Stomach (tissue), 9 donors: ENCODE measurements around the gene SETDB2. TPM values are rescaled to one million over a fixed set of nuclear protein-coding genes. Genes with fewer than 3 reads are reported as not detected.

Experiments
- DNase-seq, 2 donors: peaks; one replicate each; pipeline versions ENCODE4 v3.0.0 to v3.0.0-alpha.2; 2013 to 2019
- H3K27ac ChIP-seq, 5 donors: fragments of 200-600 bp in 4 of 5; sonication (generic) in 4 of 5; one replicate each; pipeline ENCODE4 v1.5.1; 2013 to 2019; ENCODE audit warnings: mild to moderate bottlenecking in 1 of 5, moderate library complexity in 1 of 5
- H3K27me3 ChIP-seq, 3 donors: fragments of 200-600 bp; sonication (generic); one replicate each; pipeline ENCODE4 v1.5.1; 2017 to 2019; ENCODE audit warnings: mixed run types in 1 of 3
- H3K36me3 ChIP-seq, 4 donors: fragments of 200-600 bp; sonication (generic); 1 replicate in 3 of 4; 2 replicates in 1 of 4; pipeline ENCODE4 v1.5.1; 2016 to 2019
- H3K4me1 ChIP-seq, 4 donors: fragments of 200-600 bp; sonication (generic); one replicate each; pipeline ENCODE4 v1.5.1; 2016 to 2019
- H3K4me3 ChIP-seq, 4 donors: fragments of 200-600 bp; sonication (generic) in 3 of 4; one replicate each; pipeline ENCODE4 v1.5.1; 2016 to 2019; ENCODE audit warnings: mild to moderate bottlenecking in 1 of 4
- H3K9me3 ChIP-seq, 4 donors: fragments of 200-600 bp; sonication (generic); one replicate each; pipeline ENCODE4 v1.5.1; 2016 to 2019
- EP300 ChIP-seq: sonication (generic); formaldehyde crosslinking; IDR thresholded peaks from one replicate; pipeline ENCODE4 v1.6.1; 2017; ENCODE audit warnings: antibody characterized with exemption
- POLR2A ChIP-seq, 4 donors: fragments of 450-650 bp; IDR thresholded peaks; one replicate each; pipeline ENCODE4 v1.6.1; 2016; ENCODE audit warnings: antibody characterized with exemption in 4 of 4, control low read depth in 2 of 4, mild to moderate bottlenecking in 1 of 4, moderate library complexity in 1 of 4
- POLR2AphosphoS5 ChIP-seq, 3 donors: sonication (generic); formaldehyde crosslinking; IDR thresholded peaks; one replicate each; pipeline ENCODE4 v1.6.1; 2016; ENCODE audit warnings: antibody characterized with exemption in 3 of 3
- WGBS, 5 donors: extraction: QIAGEN DNeasy Blood & Tissue Kit in 3 of 5; methylation state at CpG; one replicate each; pipeline versions ENCODE4 v1.1.5 to v1.1.7; 2013 to 2018; 5-methylcytosine and 5-hydroxymethylcytosine counted together
- intact Hi-C: fragments of 100-400 bp; cut with DNase I; formaldehyde crosslinking; loops from one replicate; pipeline ENCODE4 v1.15.1; 2023; ENCODE audit warnings: low total_unique reads
- polyA plus RNA-seq, 3 donors: library from polyadenylated mRNA; stranded (reverse); fragments of 200-250 nt; gene quantifications; one replicate each; pipeline ENCODE4 v1.2.3, GENCODE V29; 2013
- total RNA-seq, 5 donors: library from RNA; depleted of rRNA; stranded (reverse); fragments of >200 nt; gene quantifications; one replicate each; pipeline versions ENCODE4 v1.1.0 to v1.2.3, GENCODE V29; 2014 to 2016
- TF ChIP-seq, protein P1 (sequence below), 7 experiments: fragments of 450-650 bp in 4 of 7; fragments of 200-600 bp in 3 of 7; sonication (generic) in 3 of 7; IDR thresholded peaks; one replicate each; pipeline ENCODE4 v1.5.1; 2016 to 2019; ENCODE audit warnings: antibody characterized with exemption in 7 of 7, control low read depth in 2 of 7, mild to moderate bottlenecking in 1 of 7
- donor health status: healthy with polysubstance abuse.
- donor health status: Bipolar disorder and iron deficiency.
- donor health status: healthy.

Gene SETDB2
- total and polyA plus RNA-seq, 8 donors: 3.4 to 28.6 (median 7.3) TPM

DNA sequence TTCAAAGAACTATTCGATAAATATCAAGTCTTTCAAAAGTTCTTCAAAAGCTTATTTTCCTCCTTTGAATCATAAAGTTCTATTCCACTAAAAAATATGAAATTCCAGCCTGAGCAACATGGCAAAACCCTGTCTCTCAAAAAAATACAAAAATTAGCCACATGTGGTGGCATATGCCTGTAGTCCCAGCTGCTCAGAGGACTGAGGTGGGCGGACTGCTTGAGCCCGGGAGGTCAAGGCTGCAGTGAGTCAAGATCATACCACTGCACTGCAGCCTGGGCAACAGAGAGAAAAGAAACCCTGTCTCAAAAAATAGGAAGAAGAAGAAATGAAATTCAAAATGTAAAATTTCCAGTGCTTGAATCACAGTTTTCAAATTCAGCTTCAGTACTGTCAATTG lies 24.8 kb upstream of the SETDB2 start:
- 83 to 93% (median 88%) methylated on average over 3 of the region's 3 CpGs for WGBS, 5 donors

GRCh38 chr13:49421391-49421790 lies 22.7 kb upstream of the SETDB2 start:
- Histone ChIP-seq H3K36me3 (peaks cover 0 to 6% (median 0%) of the 10 kb centered on the region in 4 donors), H3K27me3 (no peaks in the 10 kb centered on the region), H3K4me1 (peaks cover 0 to 12% (median 0%) of the 10 kb centered on the region in 4 donors), H3K27ac (no peak overlapping the region), H3K4me3 (no peak overlapping the region), H3K9me3 (no peaks in the 10 kb centered on the region)
- DNase-seq: peak in 1 of 2 donors; percentile 20
- 81 to 96% (median 90%) methylated on average over 3 of the region's 3 CpGs for WGBS, 5 donors
- TF ChIP-seq EP300: no peak
- TF ChIP-seq POLR2AphosphoS5 (IDR thresholded peaks at IDR 0.05): no peak
- TF ChIP-seq, protein P1, sequence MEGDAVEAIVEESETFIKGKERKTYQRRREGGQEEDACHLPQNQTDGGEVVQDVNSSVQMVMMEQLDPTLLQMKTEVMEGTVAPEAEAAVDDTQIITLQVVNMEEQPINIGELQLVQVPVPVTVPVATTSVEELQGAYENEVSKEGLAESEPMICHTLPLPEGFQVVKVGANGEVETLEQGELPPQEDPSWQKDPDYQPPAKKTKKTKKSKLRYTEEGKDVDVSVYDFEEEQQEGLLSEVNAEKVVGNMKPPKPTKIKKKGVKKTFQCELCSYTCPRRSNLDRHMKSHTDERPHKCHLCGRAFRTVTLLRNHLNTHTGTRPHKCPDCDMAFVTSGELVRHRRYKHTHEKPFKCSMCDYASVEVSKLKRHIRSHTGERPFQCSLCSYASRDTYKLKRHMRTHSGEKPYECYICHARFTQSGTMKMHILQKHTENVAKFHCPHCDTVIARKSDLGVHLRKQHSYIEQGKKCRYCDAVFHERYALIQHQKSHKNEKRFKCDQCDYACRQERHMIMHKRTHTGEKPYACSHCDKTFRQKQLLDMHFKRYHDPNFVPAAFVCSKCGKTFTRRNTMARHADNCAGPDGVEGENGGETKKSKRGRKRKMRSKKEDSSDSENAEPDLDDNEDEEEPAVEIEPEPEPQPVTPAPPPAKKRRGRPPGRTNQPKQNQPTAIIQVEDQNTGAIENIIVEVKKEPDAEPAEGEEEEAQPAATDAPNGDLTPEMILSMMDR (IDR thresholded peaks at IDR 0.05): no peak
- no peak for TF ChIP-seq POLR2A (IDR thresholded peaks at IDR 0.05)
- intact Hi-C loops: no loop called here

More for the DNA sequence above, 24.8 kb upstream of the SETDB2 start:
- H3K27me3 ChIP-seq: no peaks in the 10 kb centered on the region
- peaks cover 0 to 6% (median 0%) of the 10 kb centered on the region in 4 donors for H3K36me3 ChIP-seq
- H3K27ac ChIP-seq: no peak overlapping the region
- no peak for TF ChIP-seq POLR2AphosphoS5 (IDR thresholded peaks at IDR 0.05)
- no peak for TF ChIP-seq POLR2A (IDR thresholded peaks at IDR 0.05)
- TF ChIP-seq, protein P1 (IDR thresholded peaks at IDR 0.05): no peak
- no peak for TF ChIP-seq EP300
- DNase-seq: no peak
- H3K9me3 ChIP-seq: no peaks in the 10 kb centered on the region
- intact Hi-C loops: no loop called here
- peaks cover 0 to 12% (median 0%) of the 10 kb centered on the region in 4 donors for H3K4me1 ChIP-seq
- H3K4me3 ChIP-seq: no peak overlapping the region

DNA sequence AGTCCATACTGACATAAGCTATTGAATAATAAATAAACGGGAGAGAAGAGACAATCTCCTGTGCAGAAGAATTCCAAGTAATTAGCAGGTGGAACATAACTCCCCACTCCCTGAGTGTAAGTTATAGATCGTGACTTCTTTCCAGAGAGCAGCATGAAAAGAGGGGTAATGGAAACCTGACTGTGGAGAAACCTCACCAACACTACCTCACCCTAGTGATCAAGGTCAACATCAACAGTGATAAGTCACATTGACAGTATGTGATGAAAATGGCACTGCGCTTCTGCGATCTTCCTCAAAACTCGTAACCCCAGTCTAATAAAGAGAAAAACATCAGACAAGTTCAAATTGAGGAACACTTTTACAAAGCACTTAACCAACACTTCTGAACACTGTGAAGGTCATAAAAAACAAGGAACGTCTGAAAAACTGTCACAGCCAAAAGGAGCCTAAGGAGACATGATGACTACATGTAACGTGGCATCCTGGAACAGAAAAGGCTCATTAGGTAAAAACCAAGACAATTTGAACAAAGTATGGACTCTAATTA lies 20.0 kb upstream of the SETDB2 start:
- no peak overlapping the region for H3K4me3 ChIP-seq

DNA sequence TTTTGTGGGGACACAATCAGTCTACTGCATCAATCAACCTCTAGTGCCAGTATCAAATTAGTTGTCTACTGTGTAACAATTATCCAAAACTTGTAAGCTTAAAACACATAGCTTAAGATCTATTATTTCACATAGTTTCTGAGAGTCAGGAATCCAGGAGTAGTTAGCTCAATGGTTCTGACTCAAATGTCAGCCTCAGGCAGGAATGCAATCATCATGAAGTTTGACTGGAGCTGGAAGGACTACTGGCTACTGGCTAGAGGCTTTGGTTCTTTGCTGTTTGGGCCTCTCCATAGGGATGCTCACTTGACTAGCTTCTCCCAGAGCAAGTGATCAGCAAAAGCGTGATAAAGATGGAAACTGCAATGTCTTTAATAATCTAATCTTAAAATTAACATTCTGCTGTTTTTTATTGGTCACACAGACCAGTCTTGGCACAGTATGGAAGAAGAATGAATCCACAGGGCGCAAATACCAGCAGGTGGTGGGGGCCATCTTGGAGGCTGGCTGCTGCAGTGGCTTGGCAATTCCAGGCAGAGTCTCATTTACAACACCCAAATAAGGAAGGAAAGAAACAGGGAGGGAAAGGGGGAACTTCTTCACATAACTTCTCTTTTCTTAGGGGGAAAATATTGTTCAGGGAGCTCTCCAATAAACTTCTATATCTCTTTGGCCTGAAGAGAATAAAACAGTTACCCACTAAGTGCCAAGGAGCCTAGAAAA lies 15.9 kb upstream of the SETDB2 start:
- no peak for DNase-seq
- TF ChIP-seq, protein P1 (IDR thresholded peaks at IDR 0.05): no peak
- TF ChIP-seq POLR2A (IDR thresholded peaks at IDR 0.05) (no peak), EP300 (no peak), POLR2AphosphoS5 (IDR thresholded peaks at IDR 0.05) (no peak)
- Histone ChIP-seq H3K27me3 (no peaks in the 10 kb centered on the region), H3K4me3 (no peak overlapping the region), H3K27ac (no peak overlapping the region), H3K36me3 (peaks cover 0 to 31% (median 19%) of the 10 kb centered on the region in 4 donors), H3K9me3 (no peaks in the 10 kb centered on the region), H3K4me1 (no peaks in the 10 kb centered on the region)
- 87 to 98% (median 96%) methylated on average over 2 of the region's 2 CpGs for WGBS, 5 donors
- intact Hi-C loops: no loop called here

More for the DNA sequence above, 20.0 kb upstream of the SETDB2 start:
- H3K4me1 ChIP-seq: no peaks in the 10 kb centered on the region
- H3K36me3 ChIP-seq: peaks cover 0 to 19% (median 8%) of the 10 kb centered on the region in 4 donors
- no peaks in the 10 kb centered on the region for H3K27me3 ChIP-seq
- H3K9me3 ChIP-seq: no peaks in the 10 kb centered on the region
- DNase-seq: no peak
- no peak overlapping the region for H3K27ac ChIP-seq
- intact Hi-C loops: no loop called here
- 80 to 83% (median 82%) methylated on average over 7 of the region's 7 CpGs for WGBS, 5 donors
- TF ChIP-seq, protein P1 (IDR thresholded peaks at IDR 0.05): no peak
- no peak for TF ChIP-seq EP300
- no peak for TF ChIP-seq POLR2A (IDR thresholded peaks at IDR 0.05)
- no peak for TF ChIP-seq POLR2AphosphoS5 (IDR thresholded peaks at IDR 0.05)
